Astrocyte (in vitro differentiated cells and primary cell): ENCODE results near the gene ZNF778.

Experiments
- CTCF ChIP-seq: IDR thresholded peaks from 2 replicates; pipeline ENCODE4 v1.5.1; 2011; ENCODE audit warnings: low read depth, mild to moderate bottlenecking, inconsistent platforms, low read length, moderate library complexity; ENCODE audit not compliant: insufficient read depth
- EZH2 ChIP-seq: IDR thresholded peaks from 2 replicates; pipeline ENCODE4 v1.6.1; 2012; ENCODE audit warnings: mild to moderate bottlenecking, low read length, inconsistent platforms; ENCODE audit not compliant: insufficient read depth

GRCh38 chr16:89242795-89243200 is 25.3 kb downstream of the ZNF778 start:
- TF ChIP-seq EZH2, result no peak
- no peak for TF ChIP-seq CTCF
